GM12873 (cell line): Measurements from ENCODE around the gene ZNF783.

ENCODE experiments used
- CTCF ChIP-seq: IDR thresholded peaks from 2 replicates; pipeline ENCODE4 v1.5.1; 2012; ENCODE audit warnings: low read depth, mild to moderate bottlenecking, moderate library complexity, low read length, control low read depth; ENCODE audit not compliant: insufficient read depth; ENCODE audit errors: missing control alignments

The ZNF783 gene

GRCh38 chr7:149285603-149286002, 23.6 kb downstream of the ZNF783 start:
- TF ChIP-seq CTCF, result no peak

GRCh38 chr7:149286811-149287400, 24.9 kb downstream of the ZNF783 start:
- TF ChIP-seq CTCF, result no peak

GRCh38 chr7:149287622-149288021, 25.6 kb downstream of the ZNF783 start:
- TF ChIP-seq CTCF, result no peak

- TF ChIP-seq CTCF, result no peak
Observed at GRCh38 chr7:149289262-149289661, 27.3 kb downstream of the ZNF783 start.

- TF ChIP-seq CTCF, result no peak
Observed at GRCh38 chr7:149289856-149290255, 27.9 kb downstream of the ZNF783 start.

- no peak for TF ChIP-seq CTCF
Observed at GRCh38 chr7:149291036-149291780, 29.2 kb downstream of the ZNF783 start.

GRCh38 chr7:149291781-149292461, 29.9 kb downstream of the ZNF783 start:
- no peak for TF ChIP-seq CTCF
